HG03571 (cell line): ENCODE data around the gene ATP6V1C2.
"Not testable (repeated sequence)": the region's sequence is repeated elsewhere in the genome, so short reads cannot be mapped to it uniquely, and the experiment has no call there.

Experiments used
- ATAC-seq: cut with Tn5 transposase; IDR thresholded peaks from one replicate; pipeline ENCODE4 v1.9.1; 2021; ENCODE audit not compliant: unreplicated experiment

ATP6V1C2 gene

GRCh38 chr2:10765461-10765860 lies 44.0 kb downstream of the ATP6V1C2 start:
- no peak for ATAC-seq

- ATAC-seq: no peak
Observed at GRCh38 chr2:10765914-10766313, 44.5 kb downstream of the ATP6V1C2 start.

GRCh38 chr2:10768063-10768507 lies 46.7 kb downstream of the ATP6V1C2 start:
- no peak for ATAC-seq

- ATAC-seq: no peak
Observed at GRCh38 chr2:10770956-10771750, 49.7 kb downstream of the ATP6V1C2 start.

- no peak for ATAC-seq
Observed at GRCh38 chr2:10771786-10772185, 50.4 kb downstream of the ATP6V1C2 start.

GRCh38 chr2:10772201-10772867 lies 50.9 kb downstream of the ATP6V1C2 start:
- ATAC-seq: no peak

GRCh38 chr2:10772868-10773215 lies 51.4 kb downstream of the ATP6V1C2 start:
- ATAC-seq: no peak

GRCh38 chr2:10773821-10774341 lies 52.5 kb downstream of the ATP6V1C2 start:
- ATAC-seq: no peak

GRCh38 chr2:10774394-10774793 lies 53.0 kb downstream of the ATP6V1C2 start:
- ATAC-seq: no peak

GRCh38 chr2:10775021-10775780 lies 53.8 kb downstream of the ATP6V1C2 start:
- no peak for ATAC-seq

GRCh38 chr2:10775831-10776230 lies 54.4 kb downstream of the ATP6V1C2 start:
- no peak for ATAC-seq

- ATAC-seq: no peak
Observed at GRCh38 chr2:10776231-10776977, 55.0 kb downstream of the ATP6V1C2 start.

- no peak for ATAC-seq
Observed at GRCh38 chr2:10777111-10777841, 55.8 kb downstream of the ATP6V1C2 start.

- no peak for ATAC-seq
Observed at GRCh38 chr2:10777842-10778723, 56.7 kb downstream of the ATP6V1C2 start.

GRCh38 chr2:10778724-10779115 lies 57.3 kb downstream of the ATP6V1C2 start:
- no peak for ATAC-seq

GRCh38 chr2:10779776-10780490 lies 58.5 kb downstream of the ATP6V1C2 start:
- no peak for ATAC-seq

GRCh38 chr2:10780491-10780820 lies 59.0 kb downstream of the ATP6V1C2 start:
- ATAC-seq: no peak

- not testable (repeated sequence) for ATAC-seq
Observed at GRCh38 chr2:10780821-10781220, 59.4 kb downstream of the ATP6V1C2 start.

GRCh38 chr2:10781746-10782145 lies 60.3 kb downstream of the ATP6V1C2 start:
- ATAC-seq: no peak
